Urinary bladder (tissue), 4 donors: Measurements from ENCODE around the gene FBXO7. TPM values are rescaled to one million over a fixed set of nuclear protein-coding genes. Genes with fewer than 3 reads are reported as not detected.

ENCODE experiments used
- DNase-seq: peaks from one replicate; pipeline ENCODE4 v3.0.0-alpha.2; 2015; ENCODE audit errors: extremely low spot score
- H3K27ac ChIP-seq: one replicate; pipeline ENCODE4 v1.5.1; 2013; ENCODE audit warnings: low read depth, mild to moderate bottlenecking, moderate library complexity
- H3K36me3 ChIP-seq: one replicate; pipeline ENCODE4 v1.6.1; 2013; ENCODE audit warnings: mild to moderate bottlenecking, moderate library complexity; ENCODE audit not compliant: insufficient read depth
- H3K4me1 ChIP-seq: one replicate; pipeline ENCODE4 v1.6.1; 2013; ENCODE audit warnings: mild to moderate bottlenecking, moderate library complexity; ENCODE audit not compliant: insufficient read depth
- H3K4me3 ChIP-seq: one replicate; pipeline ENCODE4 v1.5.1; 2013; ENCODE audit warnings: low read depth, low read length
- whole genome bisulfite sequencing: extraction: QIAGEN DNeasy Blood & Tissue Kit; methylation state at CpG from one replicate; pipeline ENCODE4 v1.1.7; 2013; 5-methylcytosine and 5-hydroxymethylcytosine counted together
- polyA plus RNA-seq: library from polyadenylated mRNA; stranded (reverse); fragments of 200-250 nt; gene quantifications from one replicate; pipeline ENCODE4 v1.2.3, GENCODE V29; 2013
- total RNA-seq: library from RNA; depleted of rRNA; stranded (reverse); fragments of >200 nt; gene quantifications from one replicate; pipeline ENCODE4 v1.2.3, GENCODE V29; 2014
- donor health status: healthy with polysubstance abuse.
- donor health status: healthy.

The FBXO7 gene
- 88.1 TPM for total RNA-seq
- polyA plus RNA-seq = 67.9 TPM

- DNase-seq = peak; percentile 81
- under 1% methylated on average over 92 of the region's 92 CpGs for WGBS
- no peaks in the 10 kb centered on the region for H3K36me3 ChIP-seq
- peak within 1 kb of the TSS; percentile 99 for H3K27ac ChIP-seq
- peaks cover 1% of the 10 kb centered on the region for H3K4me1 ChIP-seq
- H3K4me3 ChIP-seq = peak within 1 kb of the TSS; percentile 87
These were observed at the start of gene FBXO7 for GRCh38 chr22:32474635-32475467. Gene FBXO7, plus strand, starts transcription at chr22:32474811. Its CDS starts 192 bp downstream, at chr22:32475003.

- no peak for DNase-seq
- Histone ChIP-seq H3K4me1 (no peaks in the 10 kb centered on the region), H3K36me3 (no peaks in the 10 kb centered on the region), H3K27ac (no peak overlapping the region), H3K4me3 (no peak overlapping the region)
- WGBS = 69% methylated on average over 4 of the region's 4 CpGs
These were observed 47.7 kb upstream of the FBXO7 start for GRCh38 chr22:32426881-32427280.

GRCh38 chr22:32430352-32430751 lies 44.3 kb upstream of the FBXO7 start:
- Histone ChIP-seq H3K27ac (no peak overlapping the region), H3K4me3 (no peak overlapping the region), H3K36me3 (no peaks in the 10 kb centered on the region), H3K4me1 (no peaks in the 10 kb centered on the region)
- no peak for DNase-seq
- WGBS = 74% methylated on average over 1 of the region's 1 CpG

GRCh38 chr22:32444068-32444467 lies 30.5 kb upstream of the FBXO7 start:
- DNase-seq = no peak
- 45% methylated on average over 6 of the region's 6 CpGs for WGBS
- H3K4me1 ChIP-seq = no peaks in the 10 kb centered on the region
- H3K27ac ChIP-seq = no peak overlapping the region
- no peaks in the 10 kb centered on the region for H3K36me3 ChIP-seq
- H3K4me3 ChIP-seq = no peak overlapping the region

- H3K4me1 ChIP-seq = no peaks in the 10 kb centered on the region
- no peak overlapping the region for H3K4me3 ChIP-seq
- H3K36me3 ChIP-seq = no peaks in the 10 kb centered on the region
- DNase-seq = no peak
- 61% methylated on average over 1 of the region's 1 CpG for WGBS
- no peak overlapping the region for H3K27ac ChIP-seq
These were observed 28.3 kb upstream of the FBXO7 start for GRCh38 chr22:32446321-32446720.

- Histone ChIP-seq H3K4me1 (no peaks in the 10 kb centered on the region), H3K36me3 (no peaks in the 10 kb centered on the region), H3K4me3 (no peak overlapping the region), H3K27ac (no peak overlapping the region)
- DNase-seq = no peak
- WGBS = 67% methylated on average over 4 of the region's 4 CpGs
These were observed 25.6 kb upstream of the FBXO7 start for GRCh38 chr22:32448980-32449379.

- no peak overlapping the region for H3K27ac ChIP-seq
- no peaks in the 10 kb centered on the region for H3K36me3 ChIP-seq
- no peaks in the 10 kb centered on the region for H3K4me1 ChIP-seq
- WGBS = 86% methylated on average over 4 of the region's 4 CpGs
- no peak overlapping the region for H3K4me3 ChIP-seq
- DNase-seq = no peak
These were observed 17.6 kb upstream of the FBXO7 start for GRCh38 chr22:32457031-32457430.

- Histone ChIP-seq H3K36me3 (no peaks in the 10 kb centered on the region), H3K27ac (no peak overlapping the region), H3K4me3 (no peak overlapping the region), H3K4me1 (no peaks in the 10 kb centered on the region)
- DNase-seq = no peak
- 67% methylated on average over 3 of the region's 3 CpGs for WGBS
These were observed 12.2 kb upstream of the FBXO7 start for GRCh38 chr22:32462452-32462851.

- Histone ChIP-seq H3K4me1 (no peaks in the 10 kb centered on the region), H3K4me3 (no peak overlapping the region), H3K36me3 (no peaks in the 10 kb centered on the region), H3K27ac (no peak overlapping the region)
- WGBS = 85% methylated on average over 3 of the region's 3 CpGs
- DNase-seq = no peak
These were observed 8.9 kb upstream of the FBXO7 start for GRCh38 chr22:32465661-32466060.

- 77% methylated on average over 8 of the region's 8 CpGs for WGBS
- no peak for DNase-seq
These were observed 8.1 kb upstream of the FBXO7 start for GRCh38 chr22:32466496-32466895.

GRCh38 chr22:32469799-32470212 lies 4.8 kb upstream of the FBXO7 start:
- Histone ChIP-seq H3K36me3 (no peaks in the 10 kb centered on the region), H3K4me3 (no peak overlapping the region), H3K27ac (no peak overlapping the region), H3K4me1 (peaks cover 1% of the 10 kb centered on the region)
- DNase-seq = no peak
- 19% methylated on average over 6 of the region's 6 CpGs for WGBS

More at GRCh38 chr22:32466496-32466895, 8.1 kb upstream of the FBXO7 start:
- no peaks in the 10 kb centered on the region for H3K36me3 ChIP-seq
- no peaks in the 10 kb centered on the region for H3K4me1 ChIP-seq
- no peak overlapping the region for H3K27ac ChIP-seq
- no peak overlapping the region for H3K4me3 ChIP-seq

- H3K4me3 ChIP-seq = no peak overlapping the region
- no peak overlapping the region for H3K27ac ChIP-seq
- WGBS = 43% methylated on average over 6 of the region's 6 CpGs
- DNase-seq = peak; percentile 23
- H3K36me3 ChIP-seq = no peaks in the 10 kb centered on the region
- H3K4me1 ChIP-seq = peaks cover 1% of the 10 kb centered on the region
These were observed 1.1 kb upstream of the FBXO7 start for GRCh38 chr22:32473388-32473952.

GRCh38 chr22:32475468-32476010 lies 928 bp downstream of the FBXO7 start:
- under 1% methylated on average over 17 of the region's 17 CpGs for WGBS
- H3K4me3 ChIP-seq = peak overlapping the region; percentile 87
- peak overlapping the region; percentile 99 for H3K27ac ChIP-seq
- H3K4me1 ChIP-seq = peaks cover 1% of the 10 kb centered on the region
- no peaks in the 10 kb centered on the region for H3K36me3 ChIP-seq
- peak; percentile 15 for DNase-seq
